Fibroblast of lung (primary cell): Measurements from ENCODE around the gene ONECUT3. TPM values are rescaled to one million over a fixed set of nuclear protein-coding genes. Genes with fewer than 3 reads are reported as not detected.

Experiments used
- polyA plus RNA-seq, 2 donors: library from polyadenylated mRNA; depleted of rRNA in 1 of 2; stranded (reverse) in 1 of 2; unstranded in 1 of 2; fragments of >200 nt; gene quantifications; 2 replicates each; pipeline ENCODE4 v1.2.1, GENCODE V29; 2011 to 2012; ENCODE audit warnings: missing spikeins in 1 of 2
- total RNA-seq: library from RNA; depleted of rRNA; stranded (reverse); fragments of >200 nt; gene quantifications from 2 replicates; pipeline ENCODE4 v1.2.1, GENCODE V29; 2014

ONECUT3 gene
- total and polyA plus RNA-seq, 2 donors (not counting 1 experiment from before 2014, with no cell fraction given): not detected

Other genes starting within 250 kb of the ONECUT3 start
- gene ADAMTSL5, start 240.5 kb upstream of the ONECUT3 start, total RNA-seq: 1.5 and 3.1 TPM in 2 replicates
- 4.3 and 4.7 TPM in 2 replicates for gene ADAMTSL5, start 240.5 kb upstream of the ONECUT3 start, polyA plus RNA-seq
- not detected in 2 replicates for gene PLK5, start 229.4 kb upstream of the ONECUT3 start, total RNA-seq
- gene PLK5, start 229.4 kb upstream of the ONECUT3 start, polyA plus RNA-seq: not detected in 2 replicates
- gene MEX3D, start 185.2 kb upstream of the ONECUT3 start, total RNA-seq: 33.0 and 40.1 TPM in 2 replicates
- gene MEX3D, start 185.2 kb upstream of the ONECUT3 start, polyA plus RNA-seq: 5.3 and 6.3 TPM in 2 replicates
- gene MBD3, start 160.6 kb upstream of the ONECUT3 start, total RNA-seq: 66.8 and 85.2 TPM in 2 replicates
- 19.8 and 27.6 TPM in 2 replicates for gene MBD3, start 160.6 kb upstream of the ONECUT3 start, polyA plus RNA-seq
- 89.2 and 110 TPM in 2 replicates for gene UQCR11, start 148.0 kb upstream of the ONECUT3 start, total RNA-seq
- 92.5 and 101 TPM in 2 replicates for gene UQCR11, start 148.0 kb upstream of the ONECUT3 start, polyA plus RNA-seq
- gene TCF3, start 100.9 kb upstream of the ONECUT3 start, total RNA-seq: 53.7 and 54.7 TPM in 2 replicates
- 39.3 and 53.4 TPM in 2 replicates for gene TCF3, start 100.9 kb upstream of the ONECUT3 start, polyA plus RNA-seq
- gene ATP8B3, start 58.8 kb downstream of the ONECUT3 start, total RNA-seq: 1.3 and 3.0 TPM in 2 replicates
- gene ATP8B3, start 58.8 kb downstream of the ONECUT3 start, polyA plus RNA-seq: 2.3 and 3.5 TPM in 2 replicates
- 4.1 and 6.8 TPM in 2 replicates for gene REXO1, start 95.0 kb downstream of the ONECUT3 start, total RNA-seq
- gene REXO1, start 95.0 kb downstream of the ONECUT3 start, polyA plus RNA-seq: 6.1 and 12.0 TPM in 2 replicates
- gene KLF16, start 110.1 kb downstream of the ONECUT3 start, total RNA-seq: 3.9 and 6.9 TPM in 2 replicates
- gene KLF16, start 110.1 kb downstream of the ONECUT3 start, polyA plus RNA-seq: 4.2 and 5.0 TPM in 2 replicates
- 59.1 and 74.5 TPM in 2 replicates for gene ABHD17A, start 132.0 kb downstream of the ONECUT3 start, total RNA-seq
- gene ABHD17A, start 132.0 kb downstream of the ONECUT3 start, polyA plus RNA-seq: 23.0 and 25.8 TPM in 2 replicates
- gene ADAT3, start 151.9 kb downstream of the ONECUT3 start, total RNA-seq: 1.5 and 1.7 TPM in 2 replicates
- gene ADAT3, start 151.9 kb downstream of the ONECUT3 start, polyA plus RNA-seq: 0.42 and 0.61 TPM in 2 replicates
- 22.1 and 29.7 TPM in 2 replicates for gene SCAMP4, start 151.9 kb downstream of the ONECUT3 start, total RNA-seq
- 16.9 and 21.2 TPM in 2 replicates for gene SCAMP4, start 151.9 kb downstream of the ONECUT3 start, polyA plus RNA-seq
- gene CSNK1G2, start 187.7 kb downstream of the ONECUT3 start, total RNA-seq: 50.1 and 58.6 TPM in 2 replicates
- 21.2 and 22.5 TPM in 2 replicates for gene CSNK1G2, start 187.7 kb downstream of the ONECUT3 start, polyA plus RNA-seq